Measurements from ENCODE around the gene JUP.

The JUP gene

DNA sequence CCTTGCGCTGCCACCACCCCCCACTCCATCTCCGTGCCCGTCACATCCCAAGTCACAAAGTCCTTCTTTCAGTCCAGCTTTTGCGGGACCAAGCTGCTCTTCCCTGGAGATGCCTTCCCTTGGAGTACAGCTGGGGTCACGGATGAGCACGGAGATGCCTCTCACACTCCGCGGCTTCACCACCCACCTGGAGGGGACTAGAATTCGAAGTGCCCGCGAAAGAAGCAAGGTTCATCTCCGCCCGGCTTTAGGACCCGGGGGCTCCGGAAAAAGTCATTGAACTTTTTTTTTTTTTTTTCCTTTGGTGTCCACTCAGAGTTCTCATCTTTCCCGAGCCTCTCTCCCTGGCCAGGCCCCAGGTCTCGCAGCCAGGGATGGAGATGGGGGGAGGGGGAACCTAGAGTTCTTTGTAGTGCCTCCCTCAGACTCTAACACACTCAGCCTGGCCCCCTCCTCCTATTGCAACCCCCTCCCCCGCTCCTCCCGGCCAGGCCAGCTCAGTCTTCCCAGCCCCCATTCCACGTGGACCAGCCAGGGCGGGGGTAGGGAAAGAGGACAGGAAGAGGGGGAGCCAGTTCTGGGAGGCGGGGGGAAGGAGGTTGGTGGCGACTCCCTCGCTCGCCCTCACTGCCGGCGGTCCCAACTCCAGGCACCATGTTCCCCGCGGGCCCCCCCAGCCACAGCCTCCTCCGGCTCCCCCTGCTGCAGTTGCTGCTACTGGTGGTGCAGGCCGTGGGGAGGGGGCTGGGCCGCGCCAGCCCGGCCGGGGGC, 26.1 kb upstream of the JUP start, which contains the start of gene FKBP10:
Gene FKBP10 (plus strand): TSS at position 624 of the 771 bp plus-strand sequence. CDS start 31 bp downstream, at position 655.
- no peak for TF ChIP-seq Cebpa-rat (IDR thresholded peaks at IDR 0.05)
- Histone ChIP-seq H3K9me3 (replicated peaks in 1 of 11) (no peaks in the 10 kb centered on the region), H3K36me3 (0 out of 22 replicates have a peak, but pooled peaks cover 0 to 7% (median 0%) of the 10 kb centered on the region in 11 experiments), H3K27ac (peak within 1 kb of the TSS; percentile 6 to 77 (median 67); a peak in 18 of 22 replicates), H3K4me3 (peak within 1 kb of the TSS; percentile 63 to 83 (median 71)), H4K20me1 (peaks cover 0 to 16% (median 0%) of the 10 kb centered on the region in 11 experiments; a peak in 6 of 22 replicates), H3K9ac (peak within 1 kb of the TSS; percentile 67 to 84 (median 79)), H3K27me3 (peaks cover 0 to 6% (median 0%) of the 10 kb centered on the region in 11 experiments; a peak in 5 of 22 replicates), H3K4me2 (peak within 1 kb of the TSS; percentile 93 to 100 (median 97)), H3K4me1 (peaks cover 20 to 49% (median 42%) of the 10 kb centered on the region in 10 experiments)

DNA sequence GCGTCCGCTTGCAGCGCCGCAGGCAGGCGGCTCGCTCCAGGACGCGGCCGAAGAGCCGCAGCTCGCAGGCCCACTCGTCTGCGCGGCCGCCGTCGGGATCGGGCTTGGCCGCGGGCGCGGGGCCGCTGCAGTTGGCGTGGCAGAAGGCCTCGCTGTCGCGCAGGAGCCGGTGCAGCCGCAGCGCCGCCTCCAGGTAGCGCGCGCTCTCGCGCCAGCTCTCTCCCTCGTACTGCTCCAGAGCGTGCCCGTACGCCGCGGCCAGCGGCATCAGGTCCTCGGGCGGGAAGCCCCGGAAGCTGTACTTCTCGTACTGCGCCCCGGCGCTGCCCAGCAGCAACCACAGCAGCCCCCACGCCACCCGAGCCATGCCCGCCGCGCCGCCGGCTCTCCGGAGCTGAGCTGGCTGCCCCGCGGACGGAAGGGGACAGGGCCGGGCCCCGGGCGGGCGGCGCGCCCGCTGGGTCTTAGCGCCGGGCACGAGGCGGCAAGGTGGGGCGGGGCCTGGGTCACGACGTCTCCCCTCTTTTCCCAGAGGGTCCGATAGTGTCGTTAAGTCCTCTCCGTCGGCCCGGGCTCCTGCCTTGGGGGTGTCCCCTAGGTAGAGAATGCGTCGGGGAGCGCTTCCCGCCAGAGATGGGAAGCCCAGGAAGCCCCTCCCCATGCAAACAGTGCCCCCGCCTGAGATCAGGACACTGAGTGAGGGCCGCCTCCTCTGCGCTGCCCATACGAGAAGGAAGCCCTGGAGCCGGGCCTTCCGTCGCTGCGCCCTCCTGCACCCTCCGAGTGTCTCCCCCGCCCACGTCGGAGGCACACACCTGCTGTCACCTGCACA, 25.3 kb upstream of the JUP start, which contains the start of gene P3H4:
Gene P3H4 (minus strand): TSS at position 401 of the 832 bp plus-strand sequence. CDS start 34 bp downstream, at position 367.
- peaks cover 20 to 49% (median 42%) of the 10 kb centered on the region in 10 experiments for H3K4me1 ChIP-seq
- peak within 1 kb of the TSS; percentile 93 to 100 (median 97) for H3K4me2 ChIP-seq
- no peak for TF ChIP-seq Cebpa-rat (IDR thresholded peaks at IDR 0.05)
- peak within 1 kb of the TSS; percentile 63 to 83 (median 71) for H3K4me3 ChIP-seq
- no peaks in the 10 kb centered on the region for H3K9me3 ChIP-seq (replicated peaks in 1 of 11)
- H3K36me3 ChIP-seq, result 0 out of 22 replicates have a peak, but pooled peaks cover 0 to 7% (median 0%) of the 10 kb centered on the region in 11 experiments
- H3K27me3 ChIP-seq, result peaks cover 0 to 6% (median 0%) of the 10 kb centered on the region in 11 experiments; a peak in 5 of 22 replicates
- peak within 1 kb of the TSS; percentile 67 to 84 (median 79) for H3K9ac ChIP-seq
- peaks cover 0 to 16% (median 0%) of the 10 kb centered on the region in 11 experiments; a peak in 6 of 22 replicates for H4K20me1 ChIP-seq
- H3K27ac ChIP-seq, result peak within 1 kb of the TSS; percentile 6 to 77 (median 67); a peak in 19 of 22 replicates

DNA sequence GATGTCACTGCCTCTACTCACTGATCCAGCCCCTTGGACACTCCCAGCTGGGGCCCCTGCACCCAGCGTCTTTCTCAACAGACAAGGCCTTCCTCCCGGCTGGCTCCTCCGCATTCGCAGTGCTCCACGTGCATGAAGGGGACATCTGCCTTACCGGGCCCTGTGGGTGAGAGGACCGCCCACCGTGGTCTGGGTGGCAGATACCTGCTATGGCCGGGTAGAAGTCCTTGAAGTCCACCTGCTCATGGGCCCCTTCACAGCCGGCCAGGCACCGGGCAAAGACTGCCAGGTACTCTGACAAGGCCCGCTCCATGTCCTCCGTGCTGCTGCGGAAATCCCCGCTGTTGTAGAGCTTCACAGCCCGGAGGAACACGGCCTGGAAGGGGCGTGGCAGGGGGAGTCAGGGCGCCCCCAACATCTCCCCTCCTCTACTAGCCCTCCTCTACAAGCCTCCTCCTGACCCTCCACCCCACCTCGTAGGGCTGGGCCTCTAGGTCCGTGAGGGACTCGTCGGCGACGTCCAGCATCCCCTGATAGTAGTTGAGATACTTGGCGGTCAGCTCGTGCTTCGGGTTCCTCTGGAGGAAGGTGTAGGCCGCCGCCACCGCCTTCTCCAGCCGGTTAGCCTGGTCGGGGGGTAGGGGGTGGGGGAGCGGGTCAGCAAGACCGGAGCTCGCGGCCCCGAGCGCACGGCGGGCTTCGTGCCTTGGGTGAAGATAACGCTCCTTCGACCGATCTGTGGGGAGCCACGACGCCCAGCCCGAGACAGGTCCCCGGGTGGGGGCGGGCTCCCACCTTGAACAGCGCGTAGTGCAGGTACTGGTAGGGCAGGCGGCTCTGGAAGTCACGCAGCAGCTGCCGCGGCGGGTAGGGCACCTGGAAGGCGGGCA, 24.4 kb upstream of the JUP start:
- H3K9ac ChIP-seq, result peak overlapping the region; percentile 67 to 84 (median 79)
- H3K4me1 ChIP-seq, result peaks cover 20 to 49% (median 42%) of the 10 kb centered on the region in 10 experiments
- H3K4me2 ChIP-seq, result peak overlapping the region; percentile 93 to 100 (median 97)
- peaks cover 0 to 16% (median 0%) of the 10 kb centered on the region in 11 experiments; a peak in 6 of 22 replicates for H4K20me1 ChIP-seq
- H3K4me3 ChIP-seq, result peak overlapping the region; percentile 63 to 83 (median 71)
- no peaks in the 10 kb centered on the region for H3K9me3 ChIP-seq (replicated peaks in 1 of 11)
- H3K36me3 ChIP-seq, result 0 out of 22 replicates have a peak, but pooled peaks cover 0 to 12% (median 0%) of the 10 kb centered on the region in 11 experiments
- peak overlapping the region in 10 of 11 experiments; percentile 30 to 77 (median 68); a peak in 19 of 22 replicates for H3K27ac ChIP-seq
- no peak for TF ChIP-seq Cebpa-rat (IDR thresholded peaks at IDR 0.05)
- H3K27me3 ChIP-seq, result peaks cover 0 to 6% (median 0%) of the 10 kb centered on the region in 11 experiments; a peak in 5 of 22 replicates

DNA sequence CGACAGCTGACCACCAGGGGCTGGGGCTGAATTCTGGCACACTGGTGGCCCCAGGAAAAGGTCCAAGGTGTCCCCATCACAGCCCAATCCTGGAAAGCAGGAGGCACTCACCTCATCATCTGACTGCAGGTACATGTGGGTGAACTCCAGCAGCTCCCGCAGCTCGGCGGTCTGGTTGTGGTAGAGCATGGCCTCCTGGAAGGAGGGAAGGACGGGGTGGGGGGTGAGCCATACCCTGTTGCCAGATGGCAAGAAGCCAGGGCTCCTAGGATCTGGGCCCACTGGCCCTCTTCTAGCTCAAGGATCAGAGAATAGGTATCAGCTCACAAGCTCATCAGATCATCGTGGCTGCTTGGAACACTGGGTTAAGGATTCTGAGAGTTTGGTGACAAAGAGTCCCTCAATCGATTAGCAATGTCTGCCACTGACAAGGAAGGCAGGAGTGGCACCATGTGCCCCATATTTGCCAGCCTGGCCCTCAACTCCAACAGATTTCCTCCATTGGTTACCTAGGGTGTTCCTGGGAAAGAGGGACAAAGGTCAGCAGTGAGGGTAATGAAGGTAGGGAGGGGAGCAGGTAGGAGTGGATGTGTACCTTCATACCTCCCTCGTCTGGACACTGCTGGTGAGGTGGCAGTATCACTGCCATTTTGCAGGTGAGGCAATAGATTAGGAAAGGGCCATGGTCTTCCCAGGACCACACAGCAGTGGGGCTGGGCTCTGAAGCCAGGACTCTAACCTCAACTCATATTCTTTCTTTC, 20.4 kb upstream of the JUP start:
- H4K20me1 ChIP-seq, result peaks cover 0 to 16% (median 0%) of the 10 kb centered on the region in 11 experiments; a peak in 6 of 22 replicates
- no peaks in the 10 kb centered on the region for H3K9me3 ChIP-seq (replicated peaks in 1 of 11)
- H3K4me1 ChIP-seq, result peaks cover 30 to 37% (median 35%) of the 10 kb centered on the region in 10 experiments
- no peak overlapping the region for H3K4me2 ChIP-seq
- peaks cover 0 to 6% (median 0%) of the 10 kb centered on the region in 11 experiments; a peak in 4 of 22 replicates for H3K27me3 ChIP-seq
- no peak overlapping the region for H3K27ac ChIP-seq
- no peak overlapping the region for H3K4me3 ChIP-seq
- H3K9ac ChIP-seq, result no peak overlapping the region
- no peak for TF ChIP-seq Cebpa-rat (IDR thresholded peaks at IDR 0.05)
- H3K36me3 ChIP-seq, result 0 out of 22 replicates have a peak, but pooled peaks cover 0 to 12% (median 0%) of the 10 kb centered on the region in 11 experiments

DNA sequence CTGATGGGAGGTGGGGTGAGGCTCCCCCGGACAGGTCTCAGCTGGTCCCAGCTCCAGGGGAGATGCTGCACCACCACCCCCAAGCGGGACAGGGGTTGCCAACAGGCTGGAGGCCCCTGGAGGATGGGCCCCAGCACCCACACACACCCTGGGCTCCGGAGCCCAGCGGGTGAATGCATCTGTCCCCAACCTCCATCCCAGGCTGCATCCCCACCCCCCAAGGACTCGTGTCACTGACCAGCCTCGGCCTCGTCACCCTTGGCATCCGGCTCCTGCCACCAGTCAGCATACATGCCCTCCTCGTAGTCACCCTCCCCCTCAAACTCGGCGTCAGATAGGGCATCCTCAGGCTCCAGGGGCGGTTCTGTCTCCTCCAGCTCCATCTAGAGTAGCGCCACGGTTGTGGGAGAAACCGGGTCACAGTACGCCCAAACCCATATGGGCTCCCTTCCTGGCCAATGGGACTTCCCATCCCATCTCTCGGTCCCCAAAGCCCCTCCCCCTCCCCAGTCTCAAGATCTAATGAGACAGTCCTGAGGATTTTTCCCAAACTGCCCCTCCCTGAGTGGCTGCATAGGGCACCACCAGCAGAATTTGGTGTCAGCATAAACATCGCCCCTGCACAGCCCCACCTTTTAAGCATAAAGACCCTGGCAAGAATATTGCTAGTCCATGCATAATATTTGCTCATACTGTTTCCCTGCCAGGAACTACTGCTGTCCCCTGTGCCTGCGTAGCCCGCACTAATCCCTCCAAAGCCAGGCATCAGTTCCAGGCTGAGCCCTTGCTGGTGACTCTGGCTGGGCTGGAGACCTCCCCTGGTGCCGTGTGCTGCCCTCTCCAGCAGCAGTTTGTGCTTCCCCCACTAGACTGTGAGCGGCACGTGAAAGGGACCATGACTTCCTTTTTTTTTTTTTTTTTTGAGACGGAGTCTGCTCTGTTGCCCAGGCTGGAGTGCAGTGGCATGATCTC, 16.8 kb upstream of the JUP start:
- Histone ChIP-seq H3K36me3 (0 out of 22 replicates have a peak, but pooled peaks cover 0 to 12% (median 0%) of the 10 kb centered on the region in 11 experiments), H3K9me3 (replicated peaks in 1 of 11) (no peaks in the 10 kb centered on the region), H3K4me2 (peak overlapping the region; percentile 54 to 81 (median 61)), H4K20me1 (no peaks in the 10 kb centered on the region; a peak in 2 of 22 replicates), H3K4me3 (no peak overlapping the region), H3K9ac (0 out of 22 replicates have a peak overlapping the region, but pooled peaks of 1 of the 11 experiments have one; percentile 39), H3K27ac (0 out of 22 replicates have a peak overlapping the region, but pooled peaks of 1 of the 11 experiments have one; percentile 14), H3K4me1 (peaks cover 18 to 33% (median 29%) of the 10 kb centered on the region in 10 experiments; a peak in 19 of 20 replicates), H3K27me3 (no peaks in the 10 kb centered on the region)
- no peak for TF ChIP-seq Cebpa-rat (IDR thresholded peaks at IDR 0.05)
